Measurements from ENCODE around the gene TMEM203. TPM values are rescaled to one million over a fixed set of nuclear protein-coding genes. Genes with fewer than 3 reads are reported as not detected.
A peak's percentile ranks its signal among the peaks of the same experiment; 100 is the strongest.

The TMEM203 gene
- total RNA-seq, 1 donor from 2014 or later, result 26.6 TPM

DNA sequence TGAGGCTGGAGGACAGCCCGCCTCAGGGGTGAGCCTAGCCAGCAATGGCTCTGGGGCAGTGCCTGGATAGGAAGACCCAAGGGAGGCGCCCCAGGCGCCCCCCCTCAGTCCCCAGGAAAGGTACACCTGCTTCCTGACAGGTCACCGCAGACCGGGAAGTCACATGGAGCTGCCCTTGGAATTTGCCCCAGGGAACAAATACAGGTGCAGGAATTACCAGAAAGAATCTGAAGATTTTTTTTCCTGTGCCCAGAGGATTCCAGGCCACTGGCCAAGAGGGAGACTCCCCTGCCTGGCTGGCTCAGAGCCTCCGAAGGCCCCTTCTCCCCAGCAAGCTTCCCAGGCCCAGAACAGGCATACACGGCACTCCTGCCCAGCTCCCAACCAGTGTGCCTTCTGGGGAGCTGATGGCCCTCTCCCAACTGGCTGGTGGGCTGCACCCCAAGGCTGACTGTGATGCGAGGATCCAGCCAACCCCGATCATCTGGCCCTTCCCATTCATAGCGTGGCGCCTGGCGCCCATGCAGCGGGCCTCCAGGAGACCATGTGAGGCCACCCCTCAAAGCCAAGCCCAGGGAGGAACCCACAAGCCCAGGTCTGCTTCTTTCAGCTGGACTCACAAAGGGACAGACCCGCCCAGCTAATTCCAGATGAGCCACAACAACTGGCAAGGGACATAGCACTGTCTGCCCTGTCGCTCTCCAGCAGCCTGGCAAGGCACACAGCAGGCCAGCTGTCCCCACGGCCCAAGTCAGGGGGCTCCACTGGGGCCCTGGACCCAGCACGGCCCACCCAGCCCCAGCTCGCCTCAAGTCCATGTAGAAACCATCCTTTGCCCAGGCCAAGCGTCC lies 7.2 kb downstream of the TMEM203 start:
- DNase-seq, result peak; percentile 73
- peak overlapping the region; percentile 78 for H3K27ac ChIP-seq

DNA sequence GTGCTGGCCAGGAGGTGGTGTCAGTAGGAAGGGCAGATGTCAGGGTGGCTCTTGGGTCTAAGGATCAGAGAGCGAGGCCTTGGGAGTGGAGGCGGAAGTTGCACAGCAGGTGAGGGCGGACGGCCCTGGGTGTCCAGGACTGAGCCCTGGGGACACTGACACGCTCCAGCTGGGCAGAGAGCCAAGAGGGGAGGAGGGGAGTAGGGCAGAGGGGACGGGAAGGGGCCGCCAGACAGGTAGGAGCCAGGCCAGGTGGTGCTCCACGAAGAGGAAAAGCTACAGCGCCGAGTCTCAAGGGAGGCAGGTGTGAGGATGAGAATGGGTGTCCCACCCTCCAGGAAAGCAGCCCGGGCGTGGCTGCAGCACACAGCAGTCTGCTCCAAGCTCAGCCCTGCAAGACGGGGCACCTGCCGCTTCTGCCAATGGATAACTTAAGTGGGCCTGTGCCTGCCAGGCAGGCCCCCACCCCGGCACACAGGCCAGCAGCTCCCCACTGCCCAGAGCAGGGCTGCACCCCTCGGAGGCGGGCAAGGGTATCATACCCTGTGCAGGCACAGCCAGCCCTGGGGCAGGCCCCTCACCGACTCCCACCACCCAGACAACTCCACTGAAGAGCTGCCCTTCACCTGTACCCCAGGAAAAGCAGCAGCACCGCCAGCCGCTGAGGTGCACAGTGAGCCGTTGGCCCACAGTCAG lies 9.8 kb downstream of the TMEM203 start:
- Histone ChIP-seq H3K9me3 (no peaks in the 10 kb centered on the region), H3K27me3 (ENCODE audit: low read depth) (no peaks in the 10 kb centered on the region), H3K4me3 (no peak overlapping the region), H3K4me1 (peaks cover 62% of the 10 kb centered on the region), H3K36me3 (peaks cover 16% of the 10 kb centered on the region), H3K27ac (no peak overlapping the region)
- TF ChIP-seq, protein P1, sequence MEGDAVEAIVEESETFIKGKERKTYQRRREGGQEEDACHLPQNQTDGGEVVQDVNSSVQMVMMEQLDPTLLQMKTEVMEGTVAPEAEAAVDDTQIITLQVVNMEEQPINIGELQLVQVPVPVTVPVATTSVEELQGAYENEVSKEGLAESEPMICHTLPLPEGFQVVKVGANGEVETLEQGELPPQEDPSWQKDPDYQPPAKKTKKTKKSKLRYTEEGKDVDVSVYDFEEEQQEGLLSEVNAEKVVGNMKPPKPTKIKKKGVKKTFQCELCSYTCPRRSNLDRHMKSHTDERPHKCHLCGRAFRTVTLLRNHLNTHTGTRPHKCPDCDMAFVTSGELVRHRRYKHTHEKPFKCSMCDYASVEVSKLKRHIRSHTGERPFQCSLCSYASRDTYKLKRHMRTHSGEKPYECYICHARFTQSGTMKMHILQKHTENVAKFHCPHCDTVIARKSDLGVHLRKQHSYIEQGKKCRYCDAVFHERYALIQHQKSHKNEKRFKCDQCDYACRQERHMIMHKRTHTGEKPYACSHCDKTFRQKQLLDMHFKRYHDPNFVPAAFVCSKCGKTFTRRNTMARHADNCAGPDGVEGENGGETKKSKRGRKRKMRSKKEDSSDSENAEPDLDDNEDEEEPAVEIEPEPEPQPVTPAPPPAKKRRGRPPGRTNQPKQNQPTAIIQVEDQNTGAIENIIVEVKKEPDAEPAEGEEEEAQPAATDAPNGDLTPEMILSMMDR (IDR thresholded peaks at IDR 0.05), result no peak
- DNase-seq, result no peak
- intact Hi-C loops (cut with DNase I), result no loop called here
- ATAC-seq, result no peak

More for the DNA sequence above, 7.2 kb downstream of the TMEM203 start:
- peaks cover 67% of the 10 kb centered on the region for H3K4me1 ChIP-seq
- no peaks in the 10 kb centered on the region for H3K27me3 ChIP-seq (ENCODE audit: low read depth)
- no peaks in the 10 kb centered on the region for H3K9me3 ChIP-seq
- TF ChIP-seq, protein P1 (IDR thresholded peaks at IDR 0.05), result no peak
- ATAC-seq, result peak; percentile 41 to 60
- H3K4me3 ChIP-seq, result peak overlapping the region; percentile 69
- H3K36me3 ChIP-seq, result no peaks in the 10 kb centered on the region
- intact Hi-C loops (cut with DNase I), result no loop called here

GRCh38 chr9:137194909-137195308 lies 10.5 kb downstream of the TMEM203 start:
- H3K27me3 ChIP-seq (ENCODE audit: low read depth), result no peaks in the 10 kb centered on the region
- TF ChIP-seq, protein P1 (IDR thresholded peaks at IDR 0.05), result no peak
- peaks cover 69% of the 10 kb centered on the region for H3K4me1 ChIP-seq
- H3K27ac ChIP-seq, result no peak overlapping the region
- H3K36me3 ChIP-seq, result peaks cover 24% of the 10 kb centered on the region
- H3K4me3 ChIP-seq, result no peak overlapping the region
- no peak for ATAC-seq
- no peak for DNase-seq
- no peaks in the 10 kb centered on the region for H3K9me3 ChIP-seq
- intact Hi-C loops (cut with DNase I), result no loop called here

- no peak overlapping the region for H3K27ac ChIP-seq
- H3K36me3 ChIP-seq, result peaks cover 27% of the 10 kb centered on the region
- DNase-seq (no peak), ATAC-seq (no peak)
- no peaks in the 10 kb centered on the region for H3K9me3 ChIP-seq
- peaks cover 70% of the 10 kb centered on the region for H3K4me1 ChIP-seq
- no peaks in the 10 kb centered on the region for H3K27me3 ChIP-seq (ENCODE audit: low read depth)
- TF ChIP-seq, protein P1 (IDR thresholded peaks at IDR 0.05), result no peak
- intact Hi-C loops (cut with DNase I), result no loop called here
- no peak overlapping the region for H3K4me3 ChIP-seq
Observed at GRCh38 chr9:137194388-137194787, 11.1 kb downstream of the TMEM203 start.

GRCh38 chr9:137193771-137194170 lies 11.7 kb downstream of the TMEM203 start:
- Histone ChIP-seq H3K9me3 (no peaks in the 10 kb centered on the region), H3K4me1 (peaks cover 67% of the 10 kb centered on the region), H3K4me3 (no peak overlapping the region), H3K36me3 (peaks cover 27% of the 10 kb centered on the region), H3K27me3 (ENCODE audit: low read depth) (no peaks in the 10 kb centered on the region), H3K27ac (no peak overlapping the region)
- ATAC-seq, result no peak
- TF ChIP-seq, protein P1 (IDR thresholded peaks at IDR 0.05), result no peak
- intact Hi-C loops (cut with DNase I), result no loop called here
- no peak for DNase-seq

Data from lower lobe of right lung (tissue), 2 donors.